Putamen (tissue), 1 donor: ENCODE results near the gene PSAPL1.
"Not testable (repeated sequence)": the region's sequence is repeated elsewhere in the genome, so short reads cannot be mapped to it uniquely, and the experiment has no call there.

ENCODE experiments used
- DNase-seq: peaks from one replicate; pipeline ENCODE4 v3.0.0-alpha.2; 2016; ENCODE audit warnings: low spot score

Gene PSAPL1

GRCh38 chr4:7458066-7458425 is 23.3 kb upstream of the PSAPL1 start:
- DNase-seq: no peak

DNA sequence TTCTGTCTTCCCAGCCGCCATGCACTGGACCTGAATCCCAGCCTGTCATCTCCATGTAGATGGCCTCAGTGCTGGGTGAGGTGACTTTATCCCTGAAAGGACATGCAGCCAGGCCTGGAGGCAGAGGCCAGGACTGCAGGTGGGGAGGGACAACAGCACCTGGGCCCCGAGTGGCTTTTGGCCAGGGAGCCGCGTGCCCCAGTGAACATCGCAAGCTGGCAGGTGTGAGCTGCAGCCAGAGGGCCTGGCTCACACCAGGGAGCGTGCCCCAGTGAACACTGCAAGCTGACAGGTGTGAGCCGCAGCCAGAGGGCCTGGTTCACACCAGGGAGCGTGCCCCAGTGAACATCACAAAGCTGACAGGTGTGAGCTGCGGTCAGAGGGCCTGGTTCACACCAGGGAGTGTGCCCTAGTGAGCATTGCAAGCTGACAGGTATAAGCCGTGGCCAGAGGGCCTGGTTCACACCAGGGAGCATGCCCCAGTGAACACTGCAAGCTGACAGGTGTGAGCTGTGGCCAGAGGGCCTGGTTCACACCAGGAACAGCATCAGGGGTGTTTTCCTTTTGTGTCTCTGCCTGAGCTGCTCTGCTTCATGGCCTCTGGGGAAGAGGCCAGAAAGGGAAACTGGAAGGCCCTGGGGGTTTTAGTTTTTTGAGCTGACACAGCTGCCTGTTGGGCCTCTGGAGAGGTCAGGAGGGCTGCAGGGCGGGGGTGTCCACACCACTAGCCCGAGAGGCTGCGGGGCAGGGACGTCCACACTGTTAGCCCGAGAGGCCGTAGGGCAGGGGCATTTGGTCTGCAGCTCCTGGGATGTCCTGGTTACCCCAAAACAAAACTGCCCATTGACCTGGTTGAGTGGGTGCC is 22.7 kb upstream of the PSAPL1 start:
- no peak for DNase-seq

DNA sequence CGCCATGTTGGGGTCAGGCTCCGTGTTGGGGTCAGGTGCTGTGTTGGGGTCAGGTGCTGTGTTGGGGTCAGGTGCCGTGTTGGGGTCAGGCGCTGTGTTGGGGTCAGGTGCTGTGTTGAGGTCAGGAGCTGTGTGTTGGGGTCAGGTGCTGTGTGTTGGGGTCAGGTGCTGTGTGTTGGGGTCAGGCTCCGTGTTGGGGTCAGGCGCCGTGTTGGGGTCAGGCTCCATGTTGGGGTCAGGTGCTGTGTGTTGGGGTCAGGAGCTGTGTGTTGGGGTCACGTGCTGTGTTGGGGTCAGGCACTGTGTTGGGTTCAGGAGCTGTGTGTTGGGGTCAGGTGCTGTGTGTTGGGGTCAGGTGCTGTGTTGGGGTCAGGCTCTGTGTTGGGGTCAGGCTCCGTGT is 18.1 kb upstream of the PSAPL1 start:
- DNase-seq: not testable (repeated sequence)

DNA sequence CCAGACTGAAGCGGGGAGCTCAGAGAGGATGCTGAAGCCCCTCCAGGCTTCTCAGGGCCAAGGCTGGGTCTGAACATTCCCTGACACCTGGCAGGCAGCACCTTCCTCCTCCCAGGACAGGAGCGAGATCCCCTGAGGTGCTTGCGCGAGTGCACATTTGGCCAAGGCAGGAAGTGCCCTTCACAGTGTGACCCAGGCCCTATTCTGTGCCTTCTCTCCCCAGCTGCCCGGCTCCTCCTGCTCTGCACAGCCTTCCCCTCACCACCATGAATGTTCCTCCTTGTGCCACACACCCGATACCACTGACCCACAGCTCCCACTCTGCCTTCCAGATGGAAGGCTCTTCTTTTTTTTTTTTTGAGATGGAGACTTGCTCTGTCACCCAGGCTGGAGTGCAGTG is 17.1 kb upstream of the PSAPL1 start:
- no peak for DNase-seq

DNA sequence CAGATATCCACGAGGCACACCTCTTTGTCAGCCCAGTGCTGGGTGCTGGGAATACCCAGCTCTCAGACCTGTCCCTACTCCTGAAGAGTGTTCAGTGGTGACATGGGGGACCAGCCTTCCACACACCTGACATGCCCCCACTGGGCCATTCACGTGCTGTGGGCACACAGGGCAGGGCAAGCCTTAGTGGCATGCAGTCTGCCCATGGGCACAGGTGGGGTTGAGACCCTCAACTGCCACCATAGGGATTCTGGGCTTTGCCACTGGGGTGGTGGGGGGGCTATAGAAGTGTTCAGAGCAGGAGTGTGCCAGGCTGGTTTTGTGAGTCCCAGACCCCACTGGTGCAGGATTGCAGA is 16.7 kb upstream of the PSAPL1 start:
- DNase-seq: no peak

GRCh38 chr4:7450775-7451433 is 16.2 kb upstream of the PSAPL1 start:
- no peak for DNase-seq

GRCh38 chr4:7448036-7448435 is 13.3 kb upstream of the PSAPL1 start:
- DNase-seq: no peak

- DNase-seq: no peak
These were observed 12.5 kb upstream of the PSAPL1 start for GRCh38 chr4:7447236-7447635.

GRCh38 chr4:7444731-7445130 is 10.0 kb upstream of the PSAPL1 start:
- DNase-seq: no peak

DNA sequence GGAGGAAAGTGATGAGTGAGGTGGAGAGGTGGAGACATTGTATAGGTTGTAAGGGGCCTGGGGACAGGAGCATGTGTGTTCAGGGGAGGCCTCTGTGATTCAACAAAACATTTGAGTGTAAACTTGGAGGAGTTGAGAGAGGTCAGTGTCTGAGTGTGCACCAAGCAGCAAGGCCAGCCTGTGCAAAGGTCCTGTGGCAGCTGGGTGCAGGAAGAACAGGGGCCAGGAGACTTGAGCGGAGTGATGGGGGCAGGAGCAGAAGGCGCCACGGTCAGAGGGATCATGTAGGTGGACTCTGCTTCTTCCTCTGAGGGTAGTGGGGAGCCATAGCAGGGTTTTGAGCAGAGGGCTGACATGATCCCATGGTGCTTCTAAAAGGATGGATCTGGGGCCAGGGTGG is 9.6 kb upstream of the PSAPL1 start:
- no peak for DNase-seq

DNA sequence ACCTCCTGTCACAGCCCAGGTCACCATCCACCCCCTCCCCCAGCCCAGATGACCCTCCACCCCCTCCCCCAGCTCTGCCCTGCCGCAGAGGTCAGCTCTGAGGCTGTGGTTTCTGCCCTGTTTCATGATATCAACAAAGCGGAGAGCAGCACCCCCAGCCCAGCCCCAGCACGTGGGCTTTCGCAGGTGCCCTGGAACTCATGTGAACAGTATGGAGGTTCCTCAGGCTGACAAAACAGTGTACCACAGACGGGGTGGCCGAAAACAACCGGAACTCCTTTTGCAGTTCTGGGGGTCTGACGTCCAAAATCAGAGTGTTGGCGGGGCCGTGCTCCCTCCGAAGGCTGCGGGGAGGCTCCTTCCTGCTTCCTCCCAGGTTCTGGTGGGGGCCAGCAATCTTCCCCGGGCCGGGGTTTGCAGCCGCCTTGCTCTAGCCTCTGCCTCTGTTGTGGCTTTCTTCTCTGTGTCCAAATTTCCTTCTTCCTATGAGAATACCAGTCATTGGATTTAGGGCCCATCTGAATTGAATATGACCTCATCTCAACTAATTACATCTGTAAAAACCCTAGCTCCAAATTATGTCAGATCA is 7.9 kb upstream of the PSAPL1 start:
- DNase-seq: no peak

GRCh38 chr4:7441201-7441600 is 6.5 kb upstream of the PSAPL1 start:
- DNase-seq: no peak

DNA sequence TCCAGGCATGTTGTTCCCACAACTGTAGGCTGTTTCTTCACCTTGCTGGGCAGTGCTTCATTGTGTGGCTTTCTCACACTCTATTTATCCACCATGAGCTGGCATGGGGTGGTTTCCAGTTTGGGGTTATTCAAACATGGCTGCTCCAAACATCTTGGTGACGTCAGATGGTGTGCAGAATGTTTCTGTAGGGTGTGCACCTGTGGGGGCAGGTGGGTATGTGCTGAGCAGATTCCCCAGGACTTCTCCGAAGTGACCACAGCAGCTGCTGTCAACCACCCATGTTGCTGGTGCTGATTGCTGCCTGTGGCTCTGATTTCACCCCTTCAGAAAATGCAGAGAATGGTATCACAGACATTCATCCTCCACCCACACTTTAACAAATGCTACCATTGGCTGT is 5.0 kb upstream of the PSAPL1 start:
- no peak for DNase-seq

GRCh38 chr4:7436256-7436655 is 1.5 kb upstream of the PSAPL1 start:
- no peak for DNase-seq

DNA sequence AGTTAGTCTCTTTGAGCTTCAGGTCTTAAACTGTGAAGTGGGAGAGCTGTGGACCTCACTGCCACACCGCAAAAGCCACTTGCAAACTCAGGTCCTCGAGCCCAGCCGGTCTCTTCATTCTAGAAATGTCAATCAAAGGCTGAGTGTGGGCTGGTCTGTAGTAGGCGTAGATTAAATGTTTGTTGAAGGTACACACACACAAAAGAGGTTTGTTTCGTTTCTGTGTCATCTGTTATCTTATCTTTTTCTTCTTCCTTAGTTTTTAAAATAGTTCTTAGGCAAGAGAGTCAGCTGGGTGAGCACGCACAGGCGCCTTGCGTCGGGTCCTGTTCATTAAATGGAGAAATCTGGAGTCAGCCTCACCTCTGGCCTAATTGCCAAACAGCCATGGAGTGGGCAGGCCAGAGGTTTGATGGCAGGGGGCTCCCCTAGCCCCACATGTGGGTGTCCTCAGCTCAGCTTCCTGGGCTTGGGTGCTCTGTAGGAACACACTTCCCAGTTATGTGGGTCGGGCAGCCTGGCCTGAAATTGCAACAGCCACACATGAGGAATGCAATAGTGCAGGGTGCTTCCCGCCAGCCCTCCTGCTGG is 836 bp upstream of the PSAPL1 start:
- DNase-seq: no peak

- no peak for DNase-seq
These were observed 477 bp downstream of the PSAPL1 start for GRCh38 chr4:7434141-7434765.

DNA sequence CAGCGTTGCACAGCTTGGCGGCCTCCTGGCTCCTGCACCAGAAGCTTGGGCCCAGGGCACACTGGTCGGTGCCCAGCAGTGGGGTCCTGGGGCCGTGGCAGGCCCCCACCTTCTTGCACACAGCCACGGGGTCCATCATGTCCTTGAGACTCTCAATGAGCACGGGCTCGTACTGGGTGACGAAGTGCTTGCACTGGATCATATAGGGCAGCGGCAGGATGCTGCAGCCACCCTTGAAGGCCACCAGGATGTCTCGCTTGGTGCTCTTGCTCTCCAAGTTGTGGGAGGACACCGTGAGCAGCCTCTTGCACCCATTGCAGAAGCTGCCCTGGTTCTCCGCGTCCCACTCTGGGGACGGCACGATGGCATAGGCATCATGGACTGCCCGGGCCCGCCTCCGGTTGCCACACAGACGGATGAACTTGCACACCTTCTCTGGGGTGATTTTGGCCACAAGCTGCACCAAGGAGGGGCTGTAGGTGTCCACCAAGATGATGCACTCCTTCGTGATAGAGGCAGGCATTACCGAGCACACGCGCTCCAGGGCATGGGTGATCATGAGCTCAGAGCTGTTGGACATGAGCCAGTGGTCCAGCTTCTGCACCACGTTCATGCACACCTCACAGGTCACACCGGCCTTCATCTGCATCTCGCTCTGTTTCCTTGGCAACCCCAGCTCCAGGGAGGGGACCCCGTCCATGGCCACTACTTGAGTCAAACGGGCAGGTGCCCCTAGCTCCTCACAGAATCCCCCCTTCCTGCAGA is 1.2 kb downstream of the PSAPL1 start:
- DNase-seq: no peak

DNA sequence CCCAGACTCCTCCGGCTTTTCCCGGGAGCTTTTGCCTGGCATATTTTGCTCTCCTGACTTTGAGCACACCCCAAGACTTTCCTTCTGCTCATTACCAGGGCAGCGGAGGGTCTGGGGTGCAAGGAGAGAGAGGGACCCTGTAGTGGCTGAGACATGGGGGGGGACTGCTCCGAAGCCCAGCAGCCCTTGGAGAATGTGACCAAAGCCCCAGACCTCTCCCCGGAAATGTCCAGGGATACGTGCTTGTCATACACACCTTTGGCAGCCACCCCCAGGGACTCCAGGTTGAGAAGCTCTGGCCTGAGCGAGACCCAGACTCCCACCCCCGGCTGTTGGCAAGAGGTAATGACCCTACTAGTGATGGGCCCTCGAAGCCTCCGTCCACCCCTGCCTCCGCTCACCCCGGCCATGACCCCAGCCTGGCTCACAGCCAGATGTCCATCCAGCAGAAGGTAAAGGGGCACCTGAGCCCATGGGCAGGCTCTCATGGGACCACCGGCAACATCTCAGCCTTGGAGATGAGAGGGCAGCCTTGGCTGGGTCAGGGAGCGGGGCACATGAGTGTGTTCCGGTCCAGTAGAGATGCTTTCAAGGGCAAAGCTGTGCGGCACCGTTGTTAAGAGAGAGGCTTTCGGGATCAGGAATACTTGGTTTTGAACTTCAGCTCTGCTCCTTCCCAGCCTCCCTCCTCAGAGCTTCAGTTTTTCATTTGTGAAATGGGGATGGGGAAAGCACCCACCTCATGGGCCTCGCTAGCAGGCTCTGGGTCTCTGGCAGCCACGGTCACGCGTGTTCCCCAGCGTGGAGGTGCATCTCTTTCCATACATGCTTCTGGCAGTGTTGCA is 2.0 kb downstream of the PSAPL1 start:
- no peak for DNase-seq

GRCh38 chr4:7431696-7432530 is 2.8 kb downstream of the PSAPL1 start:
- no peak for DNase-seq
